ENCODE data around the gene MRPL54.
A peak's percentile ranks its signal among the peaks of the same experiment; 100 is the strongest.

GRCh38 chr19:3761382-3762129 lies 926 bp upstream of the MRPL54 start, which contains the start of gene APBA3:
- TF ChIP-seq POLR2AphosphoS5 (IDR thresholded peaks at IDR 0.05; ENCODE audit: low read depth, low read length), result peak; percentile 86
- TF ChIP-seq EZH2 (IDR thresholded peaks at IDR 0.05), result no peak
- peak in 2 of 3 experiments; percentile 66 to 67; a peak in 5 of 6 replicates for TF ChIP-seq CTCF (IDR thresholded peaks at IDR 0.05 in 2 of 3, conservative IDR thresholded peaks at IDR 0.05 in 1 of 3; ENCODE audit: borderline replicate concordance in 1 of 3, insufficient read depth in 1 of 3, low read depth in 2 of 3, low read length in 2 of 3)
- no peak for TF ChIP-seq EZH2phosphoT487 (IDR thresholded peaks at IDR 0.05; ENCODE audit: borderline replicate concordance)
- TF ChIP-seq MAX (IDR thresholded peaks at IDR 0.05), result peak; percentile 64; the same call in 1 of the 2 replicates
- no peak for TF ChIP-seq ATF3 (IDR thresholded peaks at IDR 0.05)
- TF ChIP-seq SP1 (IDR thresholded peaks at IDR 0.05; ENCODE audit: low read depth), result peak; percentile 62

Data from HCT116 (cell line).